ENCODE measurements around the gene B4GALNT3. TPM values are rescaled to one million over a fixed set of nuclear protein-coding genes. Genes with fewer than 3 reads are reported as not detected.

B4GALNT3 gene
- total and polyA plus RNA-seq, 2 of the 13 experiments (the other 11 are each of a cell fraction or from before 2014, with no cell fraction given), result 3.2 to 4.4 TPM

GRCh38 chr12:585062-586061 is 125.6 kb downstream of the B4GALNT3 start (continued):
- TF ChIP-seq PRDM15 (CRISPR knock-in tag; IDR thresholded peaks at IDR 0.05), result peak; percentile 75; the same call in 1 of the 2 replicates
- TF ChIP-seq, protein P1, sequence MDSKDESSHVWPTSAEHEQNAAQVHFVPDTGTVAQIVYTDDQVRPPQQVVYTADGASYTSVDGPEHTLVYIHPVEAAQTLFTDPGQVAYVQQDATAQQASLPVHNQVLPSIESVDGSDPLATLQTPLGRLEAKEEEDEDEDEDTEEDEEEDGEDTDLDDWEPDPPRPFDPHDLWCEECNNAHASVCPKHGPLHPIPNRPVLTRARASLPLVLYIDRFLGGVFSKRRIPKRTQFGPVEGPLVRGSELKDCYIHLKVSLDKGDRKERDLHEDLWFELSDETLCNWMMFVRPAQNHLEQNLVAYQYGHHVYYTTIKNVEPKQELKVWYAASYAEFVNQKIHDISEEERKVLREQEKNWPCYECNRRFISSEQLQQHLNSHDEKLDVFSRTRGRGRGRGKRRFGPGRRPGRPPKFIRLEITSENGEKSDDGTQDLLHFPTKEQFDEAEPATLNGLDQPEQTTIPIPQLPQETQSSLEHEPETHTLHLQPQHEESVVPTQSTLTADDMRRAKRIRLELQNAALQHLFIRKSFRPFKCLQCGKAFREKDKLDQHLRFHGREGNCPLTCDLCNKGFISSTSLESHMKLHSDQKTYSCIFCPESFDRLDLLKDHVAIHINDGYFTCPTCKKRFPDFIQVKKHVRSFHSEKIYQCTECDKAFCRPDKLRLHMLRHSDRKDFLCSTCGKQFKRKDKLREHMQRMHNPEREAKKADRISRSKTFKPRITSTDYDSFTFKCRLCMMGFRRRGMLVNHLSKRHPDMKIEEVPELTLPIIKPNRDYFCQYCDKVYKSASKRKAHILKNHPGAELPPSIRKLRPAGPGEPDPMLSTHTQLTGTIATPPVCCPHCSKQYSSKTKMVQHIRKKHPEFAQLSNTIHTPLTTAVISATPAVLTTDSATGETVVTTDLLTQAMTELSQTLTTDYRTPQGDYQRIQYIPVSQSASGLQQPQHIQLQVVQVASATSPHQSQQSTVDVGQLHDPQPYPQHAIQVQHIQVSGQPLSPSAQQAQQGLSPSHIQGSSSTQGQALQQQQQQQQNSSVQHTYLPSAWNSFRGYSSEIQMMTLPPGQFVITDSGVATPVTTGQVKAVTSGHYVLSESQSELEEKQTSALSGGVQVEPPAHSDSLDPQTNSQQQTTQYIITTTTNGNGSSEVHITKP (CRISPR knock-in tag; IDR thresholded peaks at IDR 0.05; ENCODE audit: low read depth), result peak; percentile 22; the same call in 1 of the 2 replicates
- TF ChIP-seq HHEX (CRISPR knock-in tag; IDR thresholded peaks at IDR 0.05), result peak; percentile 92
- TF ChIP-seq, protein P2, sequence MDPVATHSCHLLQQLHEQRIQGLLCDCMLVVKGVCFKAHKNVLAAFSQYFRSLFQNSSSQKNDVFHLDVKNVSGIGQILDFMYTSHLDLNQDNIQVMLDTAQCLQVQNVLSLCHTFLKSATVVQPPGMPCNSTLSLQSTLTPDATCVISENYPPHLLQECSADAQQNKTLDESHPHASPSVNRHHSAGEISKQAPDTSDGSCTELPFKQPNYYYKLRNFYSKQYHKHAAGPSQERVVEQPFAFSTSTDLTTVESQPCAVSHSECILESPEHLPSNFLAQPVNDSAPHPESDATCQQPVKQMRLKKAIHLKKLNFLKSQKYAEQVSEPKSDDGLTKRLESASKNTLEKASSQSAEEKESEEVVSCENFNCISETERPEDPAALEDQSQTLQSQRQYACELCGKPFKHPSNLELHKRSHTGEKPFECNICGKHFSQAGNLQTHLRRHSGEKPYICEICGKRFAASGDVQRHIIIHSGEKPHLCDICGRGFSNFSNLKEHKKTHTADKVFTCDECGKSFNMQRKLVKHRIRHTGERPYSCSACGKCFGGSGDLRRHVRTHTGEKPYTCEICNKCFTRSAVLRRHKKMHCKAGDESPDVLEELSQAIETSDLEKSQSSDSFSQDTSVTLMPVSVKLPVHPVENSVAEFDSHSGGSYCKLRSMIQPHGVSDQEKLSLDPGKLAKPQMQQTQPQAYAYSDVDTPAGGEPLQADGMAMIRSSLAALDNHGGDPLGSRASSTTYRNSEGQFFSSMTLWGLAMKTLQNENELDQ (CRISPR knock-in tag; IDR thresholded peaks at IDR 0.05; ENCODE audit: borderline replicate concordance), result no peak
- peak; percentile 100 for TF ChIP-seq ZKSCAN1 (IDR thresholded peaks at IDR 0.05; ENCODE audit: low read length)
- TF ChIP-seq AHR (CRISPR knock-in tag; IDR thresholded peaks at IDR 0.05), result no peak
- TF ChIP-seq, protein P3, sequence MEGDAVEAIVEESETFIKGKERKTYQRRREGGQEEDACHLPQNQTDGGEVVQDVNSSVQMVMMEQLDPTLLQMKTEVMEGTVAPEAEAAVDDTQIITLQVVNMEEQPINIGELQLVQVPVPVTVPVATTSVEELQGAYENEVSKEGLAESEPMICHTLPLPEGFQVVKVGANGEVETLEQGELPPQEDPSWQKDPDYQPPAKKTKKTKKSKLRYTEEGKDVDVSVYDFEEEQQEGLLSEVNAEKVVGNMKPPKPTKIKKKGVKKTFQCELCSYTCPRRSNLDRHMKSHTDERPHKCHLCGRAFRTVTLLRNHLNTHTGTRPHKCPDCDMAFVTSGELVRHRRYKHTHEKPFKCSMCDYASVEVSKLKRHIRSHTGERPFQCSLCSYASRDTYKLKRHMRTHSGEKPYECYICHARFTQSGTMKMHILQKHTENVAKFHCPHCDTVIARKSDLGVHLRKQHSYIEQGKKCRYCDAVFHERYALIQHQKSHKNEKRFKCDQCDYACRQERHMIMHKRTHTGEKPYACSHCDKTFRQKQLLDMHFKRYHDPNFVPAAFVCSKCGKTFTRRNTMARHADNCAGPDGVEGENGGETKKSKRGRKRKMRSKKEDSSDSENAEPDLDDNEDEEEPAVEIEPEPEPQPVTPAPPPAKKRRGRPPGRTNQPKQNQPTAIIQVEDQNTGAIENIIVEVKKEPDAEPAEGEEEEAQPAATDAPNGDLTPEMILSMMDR (CRISPR knock-in tag; IDR thresholded peaks at IDR 0.05), result peak; percentile 54
- TF ChIP-seq, protein P4, sequence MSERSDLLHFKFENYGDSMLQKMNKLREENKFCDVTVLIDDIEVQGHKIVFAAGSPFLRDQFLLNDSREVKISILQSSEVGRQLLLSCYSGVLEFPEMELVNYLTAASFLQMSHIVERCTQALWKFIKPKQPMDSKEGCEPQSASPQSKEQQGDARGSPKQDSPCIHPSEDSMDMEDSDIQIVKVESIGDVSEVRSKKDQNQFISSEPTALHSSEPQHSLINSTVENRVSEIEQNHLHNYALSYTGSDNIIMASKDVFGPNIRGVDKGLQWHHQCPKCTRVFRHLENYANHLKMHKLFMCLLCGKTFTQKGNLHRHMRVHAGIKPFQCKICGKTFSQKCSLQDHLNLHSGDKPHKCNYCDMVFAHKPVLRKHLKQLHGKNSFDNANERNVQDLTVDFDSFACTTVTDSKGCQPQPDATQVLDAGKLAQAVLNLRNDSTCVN (CRISPR knock-in tag; IDR thresholded peaks at IDR 0.05; ENCODE audit: borderline replicate concordance), result no peak; the same call in none of the 2 replicates
- peak; percentile 69; the same call in 1 of the 2 replicates for TF ChIP-seq ZNF816 (CRISPR knock-in tag; IDR thresholded peaks at IDR 0.05; ENCODE audit: borderline replicate concordance)
- TF ChIP-seq, protein P5, sequence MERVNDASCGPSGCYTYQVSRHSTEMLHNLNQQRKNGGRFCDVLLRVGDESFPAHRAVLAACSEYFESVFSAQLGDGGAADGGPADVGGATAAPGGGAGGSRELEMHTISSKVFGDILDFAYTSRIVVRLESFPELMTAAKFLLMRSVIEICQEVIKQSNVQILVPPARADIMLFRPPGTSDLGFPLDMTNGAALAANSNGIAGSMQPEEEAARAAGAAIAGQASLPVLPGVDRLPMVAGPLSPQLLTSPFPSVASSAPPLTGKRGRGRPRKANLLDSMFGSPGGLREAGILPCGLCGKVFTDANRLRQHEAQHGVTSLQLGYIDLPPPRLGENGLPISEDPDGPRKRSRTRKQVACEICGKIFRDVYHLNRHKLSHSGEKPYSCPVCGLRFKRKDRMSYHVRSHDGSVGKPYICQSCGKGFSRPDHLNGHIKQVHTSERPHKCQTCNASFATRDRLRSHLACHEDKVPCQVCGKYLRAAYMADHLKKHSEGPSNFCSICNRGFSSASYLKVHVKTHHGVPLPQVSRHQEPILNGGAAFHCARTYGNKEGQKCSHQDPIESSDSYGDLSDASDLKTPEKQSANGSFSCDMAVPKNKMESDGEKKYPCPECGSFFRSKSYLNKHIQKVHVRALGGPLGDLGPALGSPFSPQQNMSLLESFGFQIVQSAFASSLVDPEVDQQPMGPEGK (CRISPR knock-in tag; IDR thresholded peaks at IDR 0.05), result peak; percentile 42; the same call in 1 of the 2 replicates
